ENCODE results near the gene ZCCHC24.
A peak's percentile ranks its signal among the peaks of the same experiment; 100 is the strongest.

The ZCCHC24 gene

DNA sequence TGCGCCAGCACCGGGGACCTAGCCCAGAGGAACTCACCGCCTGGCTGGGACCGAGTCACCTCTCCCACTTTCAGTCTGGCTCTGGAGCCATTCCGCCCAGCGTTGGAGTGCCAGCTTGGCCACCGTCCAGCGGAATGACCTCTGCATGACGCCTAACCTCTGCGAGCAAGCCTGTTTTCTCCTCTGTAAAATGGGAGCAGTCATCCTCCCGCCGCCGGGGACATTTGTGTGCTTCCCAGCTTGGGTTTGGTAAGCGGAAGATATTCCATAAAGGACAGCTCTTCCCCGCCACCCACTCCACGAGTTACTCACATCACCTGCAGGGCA is 1.3 kb upstream of the ZCCHC24 start:
- in situ Hi-C loops (cut with MboI; ENCODE audit: low sequenced_read_pairs) = no loop called here
- Histone ChIP-seq H3K36me3 (replicated peaks) (no peaks in the 10 kb centered on the region), H3K4me3 (peak overlapping the region; percentile 32), H3K27me3 (ENCODE audit: low read depth) (no peaks in the 10 kb centered on the region), H3K9me3 (no peaks in the 10 kb centered on the region), H3K4me1 (peaks cover 12% of the 10 kb centered on the region)
- DNase-seq (ENCODE audit: low spot score in 2 of 2) = no peak

DNA sequence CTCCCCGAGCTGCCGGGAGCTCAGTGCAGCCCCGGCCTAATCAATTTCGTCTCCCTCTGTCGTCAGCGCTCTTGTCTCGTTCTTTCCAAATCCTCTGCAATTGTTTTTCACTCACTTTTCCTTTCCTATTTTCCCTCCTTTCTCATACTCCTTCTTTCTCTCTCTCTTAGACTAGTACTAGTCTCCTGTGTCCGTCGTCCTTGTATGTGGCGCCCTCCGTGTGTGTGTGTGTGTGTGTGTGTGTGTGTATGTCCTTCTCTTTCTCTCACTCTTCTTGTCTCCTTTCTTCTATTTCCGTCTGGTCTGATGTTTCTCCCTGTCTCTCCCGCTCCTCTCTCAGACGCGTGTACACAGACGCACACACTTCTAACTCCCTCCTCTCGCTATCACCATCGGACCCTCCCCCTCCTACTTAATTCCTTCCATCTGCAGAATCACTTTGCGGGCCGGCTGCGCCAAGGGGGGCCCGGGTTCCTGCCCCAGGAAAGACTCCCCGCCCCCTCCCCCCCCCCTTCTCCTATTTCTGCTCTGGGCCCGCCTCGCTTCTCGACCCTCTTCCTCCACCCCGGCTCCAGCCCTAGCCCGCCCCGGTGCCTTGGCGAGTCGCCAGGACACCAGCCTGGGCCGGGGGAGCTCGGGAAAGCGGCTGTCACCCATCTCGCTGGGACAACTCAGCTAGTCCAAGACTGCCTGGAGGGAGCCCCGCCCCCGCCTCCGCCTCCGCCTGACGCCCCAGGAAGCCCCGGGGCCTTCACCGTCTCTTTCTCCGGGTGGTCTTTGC is 743 bp upstream of the ZCCHC24 start:
- in situ Hi-C loops (cut with MboI; ENCODE audit: low sequenced_read_pairs) = no loop called here
- Histone ChIP-seq H3K9me3 (no peaks in the 10 kb centered on the region), H3K4me3 (peak overlapping the region; percentile 32), H3K4me1 (peaks cover 12% of the 10 kb centered on the region), H3K27me3 (ENCODE audit: low read depth) (no peaks in the 10 kb centered on the region), H3K36me3 (replicated peaks) (no peaks in the 10 kb centered on the region)
- peak; percentile 49 to 79 for DNase-seq (ENCODE audit: low spot score in 2 of 2)

DNA sequence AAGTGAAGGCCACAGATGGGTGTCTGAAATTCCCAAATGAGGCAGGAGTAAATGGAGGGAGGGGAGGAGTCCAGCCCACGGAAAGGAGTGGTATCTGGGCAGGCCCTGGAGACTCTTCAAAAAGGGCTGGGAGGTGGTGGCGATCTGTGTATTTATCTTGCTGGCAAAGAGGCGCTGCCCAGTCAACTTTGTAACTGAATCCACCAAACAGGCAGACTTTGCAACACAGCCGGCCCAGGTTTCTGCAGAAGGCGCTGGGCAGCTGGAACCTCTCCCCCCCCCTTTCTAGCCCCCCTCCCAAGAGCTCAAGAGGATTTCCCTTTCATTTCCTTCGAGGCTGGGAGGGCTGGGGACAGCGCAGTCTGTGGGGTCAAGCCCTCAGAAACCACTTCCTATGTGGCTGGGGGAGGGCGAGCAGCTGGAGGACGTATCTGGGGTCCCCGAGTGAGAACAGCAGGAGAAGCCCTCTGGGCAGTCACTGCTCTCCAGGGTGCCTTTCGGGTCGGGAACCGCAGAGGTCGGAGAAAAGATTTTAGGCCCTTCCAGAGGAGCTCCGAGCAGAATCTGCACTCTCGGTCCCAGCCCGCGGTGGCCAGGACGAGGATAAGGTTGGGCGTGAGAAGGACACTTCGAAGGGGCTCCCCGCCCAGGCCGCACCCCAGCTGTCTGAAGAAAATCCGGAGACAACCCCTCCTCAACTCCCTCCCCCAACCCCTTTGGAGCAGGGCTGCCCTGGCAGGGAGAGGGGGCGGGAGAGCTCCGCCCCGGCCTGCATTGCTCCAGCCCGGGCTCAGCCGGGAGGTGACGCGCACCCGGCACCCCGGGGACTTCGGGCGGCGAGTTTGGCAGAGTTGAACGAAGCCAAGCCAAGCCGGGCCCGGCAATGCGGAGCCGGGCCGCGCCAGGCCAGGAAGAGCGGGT is 965 bp downstream of the ZCCHC24 start:
- peak; percentile 8 to 59 for DNase-seq (ENCODE audit: low spot score in 2 of 2)
- H3K9me3 ChIP-seq = no peaks in the 10 kb centered on the region

DNA sequence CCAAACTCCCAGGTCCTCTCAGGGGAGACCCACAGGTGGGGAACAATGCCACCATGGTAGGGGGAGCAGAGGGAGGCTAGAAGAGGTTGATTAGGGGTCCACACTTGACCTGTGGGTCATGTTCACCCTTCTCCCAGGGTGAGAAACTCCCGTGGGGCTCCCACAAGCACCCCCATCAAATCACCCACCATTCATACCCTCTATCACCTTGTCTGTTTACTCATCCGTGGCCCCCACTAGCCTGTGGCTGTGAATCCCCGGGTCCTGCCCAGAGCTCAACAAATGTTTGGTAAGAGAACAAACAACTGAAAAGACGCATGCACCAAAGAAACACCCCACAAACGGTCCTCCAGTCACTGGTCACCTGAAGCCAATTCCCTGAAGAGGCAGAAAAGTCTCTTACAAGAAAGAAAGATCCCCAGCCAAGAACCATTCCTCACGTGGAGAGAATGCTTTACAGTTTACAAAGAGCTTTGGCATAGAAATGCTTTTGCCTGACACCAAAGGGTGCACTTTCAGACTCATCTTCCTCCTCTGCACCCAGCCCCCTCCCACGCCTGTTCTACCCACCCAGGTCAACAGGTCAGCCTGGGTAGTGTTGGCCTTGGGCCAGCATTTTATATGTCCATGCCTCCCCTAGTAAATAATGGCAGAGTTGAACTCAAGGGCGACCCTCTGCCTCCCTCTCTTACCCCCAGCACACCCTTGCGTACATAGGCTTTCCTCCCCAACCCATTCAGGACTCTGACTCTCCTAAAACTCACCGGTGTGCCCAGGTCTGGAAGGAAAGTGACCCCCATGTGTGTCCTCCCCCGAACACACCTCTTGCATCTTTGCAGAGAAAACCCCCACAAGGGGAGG is 1.9 kb downstream of the ZCCHC24 start:
- in situ Hi-C loops (cut with MboI; ENCODE audit: low sequenced_read_pairs) = no loop called here
- H3K4me1 ChIP-seq = peaks cover 12% of the 10 kb centered on the region
- H3K27me3 ChIP-seq (ENCODE audit: low read depth) = no peaks in the 10 kb centered on the region
- DNase-seq (ENCODE audit: low spot score in 2 of 2) = no peak
- no peaks in the 10 kb centered on the region for H3K36me3 ChIP-seq (replicated peaks)
- no peaks in the 10 kb centered on the region for H3K9me3 ChIP-seq
- peak overlapping the region; percentile 42; the same call in 1 of the 2 replicates for H3K4me3 ChIP-seq

More for the DNA sequence above, 965 bp downstream of the ZCCHC24 start:
- Histone ChIP-seq H3K4me1 (peaks cover 12% of the 10 kb centered on the region), H3K4me3 (peak overlapping the region; percentile 42), H3K36me3 (replicated peaks) (no peaks in the 10 kb centered on the region), H3K27me3 (ENCODE audit: low read depth) (no peaks in the 10 kb centered on the region)
- in situ Hi-C loops (cut with MboI; ENCODE audit: low sequenced_read_pairs) = no loop called here

DNA sequence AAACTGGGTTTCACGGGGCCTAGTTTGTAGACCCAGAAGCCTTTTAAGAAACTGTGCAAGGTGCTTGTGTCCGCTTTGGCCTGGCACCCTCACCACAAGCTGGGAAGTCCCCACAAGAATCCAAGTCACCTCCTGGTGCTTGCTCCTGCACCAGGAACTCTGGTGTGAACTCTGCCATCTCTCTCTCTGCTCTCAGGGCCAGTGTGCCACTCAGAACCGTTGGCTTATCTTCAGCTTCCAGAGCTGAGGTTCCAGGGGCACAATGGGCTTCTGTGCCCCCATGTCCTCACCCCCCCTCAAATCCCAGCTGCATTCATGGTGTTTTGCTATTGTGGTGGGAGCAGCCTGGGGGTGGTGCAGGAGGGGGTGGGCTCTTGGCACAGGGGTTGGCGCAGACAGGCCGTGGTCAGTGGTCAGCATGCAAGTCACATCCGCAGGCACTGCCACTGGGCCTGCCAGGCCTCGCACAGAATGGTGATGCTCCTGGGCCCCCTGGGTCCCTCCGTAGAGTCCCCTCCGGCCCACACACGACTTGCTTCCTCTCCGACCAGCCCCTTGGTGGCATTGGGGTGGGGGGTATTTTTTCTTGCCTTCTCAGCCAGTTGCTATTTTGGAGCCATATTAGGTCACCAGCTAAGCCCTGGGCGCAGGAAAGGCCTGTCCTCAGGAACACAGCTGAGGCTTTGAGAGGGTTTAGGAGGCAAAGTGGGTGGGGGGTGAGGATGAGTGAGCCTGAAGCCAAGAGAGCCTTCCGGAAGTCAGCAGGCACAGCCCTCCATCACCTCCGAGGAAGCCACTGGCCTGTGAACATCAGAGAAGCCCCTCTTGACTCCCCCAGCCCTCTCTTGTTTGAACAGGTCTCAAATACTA is 3.0 kb downstream of the ZCCHC24 start:
- H3K36me3 ChIP-seq (replicated peaks) = no peaks in the 10 kb centered on the region
- no peak for DNase-seq (ENCODE audit: low spot score in 2 of 2)
- no peak overlapping the region for H3K4me3 ChIP-seq
- in situ Hi-C loops (cut with MboI; ENCODE audit: low sequenced_read_pairs) = no loop called here
- H3K9me3 ChIP-seq = no peaks in the 10 kb centered on the region
- H3K4me1 ChIP-seq = peaks cover 12% of the 10 kb centered on the region
- no peaks in the 10 kb centered on the region for H3K27me3 ChIP-seq (ENCODE audit: low read depth)

DNA sequence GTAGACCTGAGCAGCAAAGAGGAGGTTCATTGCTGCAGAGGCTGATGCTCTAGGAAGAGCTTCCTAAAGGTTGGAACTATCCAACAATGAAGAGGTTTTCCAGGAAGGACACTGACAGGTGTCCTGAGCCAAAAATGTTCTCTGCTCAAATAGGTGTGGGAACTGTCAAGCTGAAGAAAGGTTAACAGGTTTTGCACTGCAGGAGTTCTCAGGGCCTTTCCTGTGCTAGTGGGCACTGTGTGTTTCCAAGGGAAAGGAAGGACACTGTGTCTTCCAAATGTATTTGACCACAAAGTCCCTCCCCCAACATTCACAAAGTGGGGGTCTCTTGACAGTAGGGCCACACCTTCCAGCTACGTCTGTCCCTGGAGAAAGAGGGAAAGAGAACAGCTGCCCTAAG is 4.0 kb downstream of the ZCCHC24 start:
- no peak overlapping the region for H3K4me3 ChIP-seq
- DNase-seq (ENCODE audit: low spot score in 2 of 2) = no peak
- H3K4me1 ChIP-seq = peaks cover 12% of the 10 kb centered on the region
- H3K9me3 ChIP-seq = no peaks in the 10 kb centered on the region
- no peaks in the 10 kb centered on the region for H3K27me3 ChIP-seq (ENCODE audit: low read depth)
- in situ Hi-C loops (cut with MboI; ENCODE audit: low sequenced_read_pairs) = no loop called here
- no peaks in the 10 kb centered on the region for H3K36me3 ChIP-seq (replicated peaks)

DNA sequence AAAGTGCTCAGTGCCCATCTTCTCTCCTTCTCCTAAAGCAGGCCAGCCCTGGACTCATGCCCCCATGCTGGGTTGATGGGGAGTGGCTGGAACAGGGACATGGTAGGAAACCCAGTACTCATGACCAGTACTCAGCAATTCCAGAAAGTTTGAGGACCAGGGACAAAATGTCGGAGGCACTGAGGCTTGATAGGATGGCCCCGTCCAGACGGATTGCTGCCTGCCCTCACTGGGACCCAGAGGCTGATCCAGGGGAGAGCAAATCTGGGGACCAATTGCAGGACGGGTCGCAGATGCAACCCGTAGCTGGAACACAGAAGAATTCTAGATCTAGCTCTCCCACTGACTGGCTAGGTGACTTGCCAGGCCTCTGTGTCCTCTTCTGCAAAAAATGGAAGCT is 5.1 kb downstream of the ZCCHC24 start:
- no peak for DNase-seq (ENCODE audit: low spot score in 2 of 2)
- Histone ChIP-seq H3K27me3 (ENCODE audit: low read depth) (no peaks in the 10 kb centered on the region), H3K4me1 (peaks cover 8% of the 10 kb centered on the region), H3K36me3 (replicated peaks) (no peaks in the 10 kb centered on the region), H3K9me3 (no peaks in the 10 kb centered on the region), H3K4me3 (no peak overlapping the region)
- in situ Hi-C loops (cut with MboI; ENCODE audit: low sequenced_read_pairs) = no loop called here

DNA sequence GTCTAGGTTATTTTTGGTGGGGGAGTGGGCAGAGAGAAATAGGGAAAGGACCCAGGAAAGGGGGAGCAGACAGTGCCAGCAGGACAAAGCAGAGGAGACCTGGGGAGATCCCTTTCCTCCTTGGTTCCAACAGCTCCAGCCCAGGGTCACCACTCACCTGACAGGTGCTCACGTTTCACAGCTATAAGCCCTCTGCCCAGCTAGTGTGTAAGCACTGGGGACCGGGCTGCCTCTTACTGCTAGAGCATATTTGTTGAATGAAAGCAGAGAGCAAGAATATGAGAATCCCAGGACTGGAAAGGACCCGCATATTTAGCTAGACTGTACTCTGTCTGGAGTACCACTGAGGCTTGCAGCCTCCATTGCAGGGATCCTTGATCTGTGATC is 6.7 kb downstream of the ZCCHC24 start:
- H3K27me3 ChIP-seq (ENCODE audit: low read depth) = no peaks in the 10 kb centered on the region
- H3K36me3 ChIP-seq (replicated peaks) = no peaks in the 10 kb centered on the region
- H3K4me1 ChIP-seq = no peaks in the 10 kb centered on the region
- in situ Hi-C loops (cut with MboI; ENCODE audit: low sequenced_read_pairs) = no loop called here
- H3K9me3 ChIP-seq = no peaks in the 10 kb centered on the region
- no peak overlapping the region for H3K4me3 ChIP-seq
- DNase-seq (ENCODE audit: low spot score in 2 of 2) = no peak

DNA sequence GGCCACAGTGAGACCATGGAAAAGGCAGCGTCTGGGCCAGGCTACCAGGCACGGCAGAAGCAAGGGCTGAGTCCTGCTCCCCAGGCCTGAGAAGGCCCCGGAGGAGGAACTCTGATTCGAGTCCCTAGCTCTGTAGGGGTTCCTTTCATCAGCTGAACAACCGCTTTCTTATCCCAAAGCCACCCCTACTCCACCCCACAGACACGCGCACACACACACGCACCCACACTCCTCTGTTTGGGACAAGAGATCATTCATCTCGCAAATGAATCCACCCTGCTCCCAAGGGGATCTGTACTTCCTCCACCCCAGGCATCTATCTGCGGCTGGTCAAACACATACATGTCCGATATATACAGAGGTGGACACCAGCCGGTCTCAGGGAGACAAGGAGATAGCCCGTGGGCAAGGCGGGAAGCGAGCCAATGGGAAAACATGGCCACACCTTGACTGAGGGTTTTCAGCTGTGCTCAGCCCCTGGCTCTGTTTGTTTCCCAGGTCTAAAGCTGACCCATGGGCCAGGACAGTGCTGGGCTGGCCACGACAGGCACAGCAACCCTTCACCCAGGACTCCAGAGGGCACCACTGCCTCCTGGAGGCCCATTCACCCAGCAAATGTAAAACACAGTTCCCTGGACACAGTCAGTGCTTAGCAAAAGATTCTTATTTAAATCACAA is 7.3 kb downstream of the ZCCHC24 start:
- in situ Hi-C loops (cut with MboI; ENCODE audit: low sequenced_read_pairs) = no loop called here
- Histone ChIP-seq H3K27me3 (ENCODE audit: low read depth) (no peaks in the 10 kb centered on the region), H3K4me1 (no peaks in the 10 kb centered on the region), H3K9me3 (no peaks in the 10 kb centered on the region), H3K4me3 (no peak overlapping the region), H3K36me3 (replicated peaks) (no peaks in the 10 kb centered on the region)
- no peak for DNase-seq (ENCODE audit: low spot score in 2 of 2)

DNA sequence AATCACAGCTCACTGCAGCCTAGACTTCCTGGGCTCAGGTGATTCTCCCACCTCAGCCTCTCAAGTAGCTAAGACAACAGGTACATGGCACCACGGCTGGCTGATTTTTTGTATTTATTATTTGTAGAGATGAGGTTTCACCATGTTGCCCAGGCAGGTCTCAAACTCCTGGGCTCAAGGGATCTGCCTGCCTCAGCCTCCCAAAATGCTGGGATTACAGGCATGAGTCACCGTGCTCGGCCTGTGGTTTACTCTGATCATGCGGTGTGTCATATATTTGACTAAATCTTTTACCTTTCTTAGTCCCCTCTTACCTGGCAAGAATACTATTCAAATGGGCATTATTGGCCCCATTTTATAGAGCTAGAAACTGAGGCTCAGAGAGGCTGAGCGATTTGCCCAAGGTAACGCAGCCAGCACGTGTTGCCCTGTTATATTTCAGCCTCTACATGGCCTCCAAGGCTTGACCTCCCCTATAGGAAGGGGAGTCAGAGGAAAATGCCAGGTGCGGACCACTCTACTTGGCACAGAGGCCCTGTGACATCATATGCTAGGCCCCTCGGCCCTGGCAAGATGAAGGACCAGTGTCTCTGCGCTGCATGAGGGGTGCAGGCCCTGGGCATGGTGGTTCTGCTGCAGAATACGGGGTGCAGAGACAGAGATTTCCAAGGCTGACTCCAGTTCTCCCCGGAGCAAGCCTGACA is 8.2 kb downstream of the ZCCHC24 start:
- Histone ChIP-seq H3K27me3 (ENCODE audit: low read depth) (no peaks in the 10 kb centered on the region), H3K9me3 (no peaks in the 10 kb centered on the region), H3K36me3 (replicated peaks) (no peaks in the 10 kb centered on the region), H3K4me3 (no peak overlapping the region), H3K4me1 (no peaks in the 10 kb centered on the region)
- no peak for DNase-seq (ENCODE audit: low spot score in 2 of 2)
- in situ Hi-C loops (cut with MboI; ENCODE audit: low sequenced_read_pairs) = no loop called here

DNA sequence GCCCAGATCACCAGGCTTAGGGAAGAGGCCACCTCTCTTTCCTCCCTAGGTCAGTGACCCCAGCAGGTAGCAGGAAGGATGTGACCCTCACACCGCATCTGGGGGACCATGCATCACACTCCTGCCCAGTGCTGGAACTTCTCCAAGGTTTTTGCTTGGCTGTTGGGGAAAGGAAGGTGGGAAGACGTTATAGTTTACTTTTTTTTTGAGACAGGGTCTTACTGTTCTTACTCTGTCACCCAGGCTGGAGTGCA is 8.6 kb downstream of the ZCCHC24 start:
- Histone ChIP-seq H3K36me3 (replicated peaks) (no peaks in the 10 kb centered on the region), H3K9me3 (no peaks in the 10 kb centered on the region), H3K27me3 (ENCODE audit: low read depth) (no peaks in the 10 kb centered on the region), H3K4me1 (no peaks in the 10 kb centered on the region), H3K4me3 (no peak overlapping the region)
- DNase-seq (ENCODE audit: low spot score in 2 of 2) = no peak
- in situ Hi-C loops (cut with MboI; ENCODE audit: low sequenced_read_pairs) = no loop called here

DNA sequence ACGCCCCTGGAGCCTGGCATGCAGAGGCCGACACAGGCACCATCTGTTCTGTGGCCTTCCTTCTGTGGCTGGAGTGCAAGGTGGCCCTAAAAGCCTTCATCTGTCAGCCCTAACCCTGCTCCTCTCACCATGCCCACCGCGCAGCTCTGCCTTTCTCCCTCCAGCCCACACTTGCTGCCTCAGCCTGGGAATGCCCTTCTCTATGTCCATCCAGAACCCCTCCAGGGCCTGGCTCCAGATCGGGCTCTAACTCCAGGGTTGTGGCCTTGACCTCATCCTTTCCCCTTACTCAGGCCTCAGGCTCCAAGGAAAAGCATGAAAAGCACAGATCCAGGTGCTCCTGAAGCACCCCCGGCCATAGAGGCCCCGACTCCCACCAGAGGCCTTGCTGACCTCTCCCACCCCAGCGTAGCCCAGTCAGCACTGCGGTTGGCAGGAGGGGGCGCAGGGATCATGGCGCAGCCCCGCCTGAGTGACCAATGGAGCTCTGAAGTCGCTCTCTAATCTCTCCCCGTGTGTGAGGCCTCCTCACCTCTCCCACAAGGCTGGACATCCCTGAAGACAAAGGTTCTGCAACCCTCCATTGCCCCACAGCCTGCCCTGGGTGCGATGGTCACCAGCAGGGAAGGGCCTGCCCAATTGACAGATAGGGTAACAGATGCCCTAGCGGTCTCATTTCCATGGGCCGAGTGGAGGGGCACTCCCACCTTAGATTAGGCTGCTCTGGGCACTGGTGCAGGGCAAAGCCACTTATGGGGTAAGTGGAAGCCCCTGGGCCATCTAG is 9.2 kb downstream of the ZCCHC24 start:
- DNase-seq (ENCODE audit: low spot score in 2 of 2) = no peak
- H3K4me3 ChIP-seq = no peak overlapping the region
- in situ Hi-C loops (cut with MboI; ENCODE audit: low sequenced_read_pairs) = no loop called here

More for the DNA sequence above, 9.2 kb downstream of the ZCCHC24 start:
- Histone ChIP-seq H3K4me1 (no peaks in the 10 kb centered on the region), H3K36me3 (replicated peaks) (no peaks in the 10 kb centered on the region), H3K27me3 (ENCODE audit: low read depth) (no peaks in the 10 kb centered on the region), H3K9me3 (no peaks in the 10 kb centered on the region)

Data from HAP-1 (cell line).